Measurements from ENCODE around the gene HDDC2.

- TF ChIP-seq CTCF (IDR thresholded peaks at IDR 0.05) = no peak
- no peak for TF ChIP-seq POLR2A (IDR thresholded peaks at IDR 0.05)
Observed at GRCh38 chr6:125299257-125299656, 2.5 kb downstream of the HDDC2 start.

Data from body of pancreas (tissue), 4 donors.